K562 (cell line): ENCODE results near the gene MACROD2. TPM values are rescaled to one million over a fixed set of nuclear protein-coding genes. Genes with fewer than 3 reads are reported as not detected.

Source experiments
- ATAC-seq: fragments of 200-7000 bp; cut with Tn5 transposase; 3 replicates; pipeline ENCODE4 v1.9.1; 2020; ENCODE audit warnings: moderate library complexity
- BruUV-seq: library from RNA; stranded (reverse); fragments of 400-500 nt; replicated peaks from 2 replicates; lab custom pipeline; 2021; lab: Mats Ljungman, UMichigan
- CTCF ChIA-PET: fragments of 300-600 bp; formaldehyde crosslinking; extraction: SDS; loops from one replicate; lab custom pipeline; 2021; ENCODE audit warnings: low intra/inter-chr PET ratio; lab: Yijun Ruan, JAX
- POLR2A ChIA-PET: fragments of 300-600, 350-650 bp; sonication (Branson Sonifier 250); formaldehyde crosslinking; extraction: SDS; loops from one replicate; lab custom pipeline; 2021; ENCODE audit warnings: antibody characterized with exemption, inconsistent platforms; lab: Yijun Ruan, JAX
- DNase-seq, 4 experiments: peaks; one replicate each; pipeline versions ENCODE4 v3.0.0 to v3.0.0-alpha.2; 2011 to 2018; ENCODE audit warnings: low spot score in 3 of 4, mixed read lengths in 3 of 4; ENCODE audit errors: extremely low read depth in 1 of 4
- FAIRE-seq: peaks from 2 replicates; lab custom pipeline; 2011; peaks lifted over from hg19 to GRCh38; lab: Jason Lieb, UNC
- H2AFZ ChIP-seq: 2 replicates; pipeline ENCODE4 v1.6.0; 2011; ENCODE audit warnings: low read depth, low read length, control low read depth, inconsistent platforms
- H3K27ac ChIP-seq: fragments of 200-600 bp; 3 replicates; pipeline ENCODE4 v1.8.0; 2011; ENCODE audit warnings: low read depth, mild to moderate bottlenecking, control low read depth, inconsistent platforms, low read length, moderate library complexity, mixed read lengths; ENCODE audit errors: extremely low read depth
- H3K27me3 ChIP-seq, 2 experiments: fragments of 300-600 bp in 1 of 2; 2 replicates in 1 of 2; 3 replicates in 1 of 2; pipeline versions ENCODE4 v1.6.0 to v1.8.0; 2011; ENCODE audit warnings: inconsistent platforms in 2 of 2, low read length in 2 of 2, mild to moderate bottlenecking in 1 of 2, mixed read lengths in 1 of 2, moderate library complexity in 1 of 2; ENCODE audit not compliant: control insufficient read depth in 2 of 2, insufficient read depth in 2 of 2
- H3K36me3 ChIP-seq: fragments of 300-600 bp; 3 replicates; pipeline ENCODE4 v1.8.0; 2011; ENCODE audit warnings: mild to moderate bottlenecking, low read length, inconsistent platforms; ENCODE audit not compliant: control insufficient read depth, insufficient read depth
- H3K4me1 ChIP-seq, 2 experiments: fragments of 200-600 bp in 1 of 2; replicated peaks in 1 of 2; 2 replicates in 1 of 2; 3 replicates in 1 of 2; pipeline versions ENCODE4 v1.5.1 to v1.8.0; 2011; ENCODE audit warnings: inconsistent platforms in 2 of 2, low read length in 2 of 2, mild to moderate bottlenecking in 1 of 2, mixed read lengths in 1 of 2, moderate library complexity in 1 of 2; ENCODE audit not compliant: control insufficient read depth in 2 of 2, insufficient read depth in 2 of 2
- H3K4me2 ChIP-seq: 2 replicates; pipeline ENCODE4 v1.6.1; 2011; ENCODE audit warnings: low read length, control low read depth, inconsistent platforms, mixed read lengths; ENCODE audit not compliant: insufficient read depth
- H3K4me3 ChIP-seq: fragments of 200-600 bp; sonication (generic), shearing (Covaris generic); 2 replicates; pipeline ENCODE4 v1.5.1; 2016; ENCODE audit warnings: control low read depth, inconsistent platforms
- H3K79me2 ChIP-seq: fragments of 200-600 bp; 3 replicates; pipeline ENCODE4 v1.8.0; 2011; ENCODE audit warnings: low read length, inconsistent platforms; ENCODE audit not compliant: control insufficient read depth, insufficient read depth
- H3K9ac ChIP-seq, 2 experiments: 2 replicates each; pipeline versions ENCODE4 v1.6.0 to v1.6.1; 2011; ENCODE audit warnings: low read depth in 2 of 2, low read length in 2 of 2, control low read depth in 1 of 2, inconsistent platforms in 1 of 2, mild to moderate bottlenecking in 1 of 2, mixed read lengths in 1 of 2; ENCODE audit not compliant: insufficient read depth in 1 of 2
- H3K9me1 ChIP-seq: one replicate; pipeline ENCODE4 v1.6.0; 2011; ENCODE audit warnings: inconsistent platforms, mild to moderate bottlenecking, low read length, moderate library complexity; ENCODE audit not compliant: control insufficient read depth, insufficient read depth
- H3K9me3 ChIP-seq: replicated peaks from 2 replicates; pipeline ENCODE4 v1.5.1; 2011; ENCODE audit warnings: low read depth, low read length, inconsistent platforms; ENCODE audit not compliant: control insufficient read depth, insufficient read depth
- H4K20me1 ChIP-seq: replicated peaks from 2 replicates; pipeline ENCODE4 v1.6.1; 2011; ENCODE audit warnings: low read length, inconsistent platforms, mixed read lengths; ENCODE audit not compliant: control insufficient read depth, insufficient read depth
- ADNP ChIP-seq: fragments of 200-800 bp; sonication (Bioruptor generic); IDR thresholded peaks from 2 replicates; pipeline ENCODE4 v1.6.1; 2016; ENCODE audit warnings: missing genetic modification characterization, missing compliant biosample characterization
- HCFC1 ChIP-seq: IDR thresholded peaks from 2 replicates; pipeline ENCODE4 v1.6.1; 2012; ENCODE audit warnings: low read depth, low read length, improper control_type of control experiment
- HMGN3 ChIP-seq: IDR thresholded peaks from 2 replicates; pipeline ENCODE4 v1.6.1; 2011; ENCODE audit warnings: borderline replicate concordance, low read depth, mild to moderate bottlenecking, mixed read lengths, low read length; ENCODE audit not compliant: insufficient read length; ENCODE audit errors: extremely low read depth
- KAT8 ChIP-seq: fragments of 450-650 bp; IDR thresholded peaks from 2 replicates; pipeline ENCODE4 v1.6.1; 2016; ENCODE audit warnings: low read depth, mild to moderate bottlenecking
- MBD2 ChIP-seq: sonication (generic); IDR thresholded peaks from 2 replicates; pipeline ENCODE4 v1.6.1; 2016; ENCODE audit warnings: low read depth, borderline replicate concordance
- RFX7 ChIP-seq: fragments of 250-450 bp; sonication (Bioruptor Pico); IDR thresholded peaks from 2 replicates; pipeline ENCODE4 v1.5.1; 2021; ENCODE audit warnings: mild to moderate bottlenecking
- ZC3H11A ChIP-seq: IDR thresholded peaks from 2 replicates; pipeline ENCODE4 v1.6.1; 2012; ENCODE audit warnings: low read depth, low read length, improper control_type of control experiment
- WGBS: fragments of 100-300 bp; shearing (Covaris generic); methylation state at CpG from one replicate; pipeline ENCODE4 v1.1.6; 2016; ENCODE audit warnings: low coverage, mixed read lengths; ENCODE audit not compliant: insufficient coverage; ENCODE audit errors: missing lambda C conversion rate; 5-methylcytosine and 5-hydroxymethylcytosine counted together
- in situ Hi-C: fragments of 300-500 bp; cut with MboI; formaldehyde crosslinking; loops from 4 replicates; pipeline ENCODE4 v1.15.0; 2018; ENCODE audit warnings: inconsistent platforms, mixed read lengths
- intact Hi-C: fragments of 100-400 bp; cut with micrococcal nuclease; formaldehyde crosslinking; loops from 2 replicates; pipeline ENCODE4 v1.14.2; 2022
- polyA plus RNA-seq, 8 experiments: library from polyadenylated mRNA; depleted of rRNA in 4 of 8; stranded (reverse) in 5 of 8; unstranded in 3 of 8; fragments of >200 nt; fragmentation: Nextera tagmentation in 2 of 8; fragmentation: Illumina TruSeq in 1 of 8; extraction: Ambion mirVana in 2 of 8; extraction: Trizol in 1 of 8; gene quantifications; 2 replicates each; pipeline versions ENCODE4 v1.2.1 to v1.2.3, GENCODE V29; 2011 to 2014; ENCODE audit warnings: inconsistent platforms in 1 of 8, missing spikeins in 1 of 8
- total RNA-seq, 7 experiments: library from RNA; depleted of rRNA in 6 of 7; stranded (reverse); fragments of >200 nt in 6 of 7; fragmentation: Illumina TruSeq in 2 of 7; extraction: Trizol in 2 of 7; gene quantifications; 2 replicates each; pipeline versions ENCODE4 v1.2.1 to v1.2.3, GENCODE V29; 2011 to 2021; ENCODE audit warnings: low replicate concordance in 1 of 7
- TF ChIP-seq, protein P1 (sequence below): fragments of 450-650 bp; formaldehyde crosslinking; IDR thresholded peaks from 2 replicates; pipeline ENCODE4 v1.4.0; 2020; ENCODE audit warnings: mild to moderate bottlenecking

MACROD2 gene
- total and polyA plus RNA-seq, 9 of the 15 experiments (the other 6 are each of a cell fraction or from before 2014, with no cell fraction given) = not detected

DNA sequence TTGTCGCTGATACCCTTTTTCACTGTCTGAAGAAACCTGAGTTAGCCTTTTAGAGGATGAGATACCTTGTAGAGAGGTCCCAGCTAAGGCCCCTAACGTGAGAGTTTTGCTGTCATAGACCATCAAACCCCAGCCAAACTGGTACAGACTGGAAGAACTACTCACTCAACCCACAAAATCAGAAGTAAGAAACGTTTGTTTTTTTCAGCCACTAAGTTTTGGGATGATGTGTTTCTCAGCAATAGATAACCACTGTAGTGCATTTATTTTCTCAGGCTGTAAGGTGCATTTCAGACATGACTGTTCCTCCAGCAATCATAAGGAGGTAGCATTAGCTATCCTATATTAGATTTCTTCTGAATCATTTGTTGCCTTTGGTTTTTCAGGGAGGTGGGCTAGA is 749.4 kb downstream of the MACROD2 start:
- Histone ChIP-seq H3K4me3 (no peak overlapping the region), H3K27ac (no peak overlapping the region), H3K9me3 (no peaks in the 10 kb centered on the region), H4K20me1 (no peaks in the 10 kb centered on the region), H3K36me3 (no peaks in the 10 kb centered on the region), H3K4me2 (no peak overlapping the region), H2AFZ (no peak overlapping the region), H3K9me1 (no peaks in the 10 kb centered on the region), H3K4me1 (no peaks in the 10 kb centered on the region), H3K79me2 (no peaks in the 10 kb centered on the region), H3K9ac (no peak overlapping the region), H3K27me3 (no peaks in the 10 kb centered on the region)
- no peak for TF ChIP-seq HMGN3
- TF ChIP-seq MBD2 = no peak
- no peak for TF ChIP-seq RFX7
- no peak for TF ChIP-seq HCFC1
- TF ChIP-seq KAT8 = no peak
- TF ChIP-seq ZC3H11A = no peak
- TF ChIP-seq, protein P1, sequence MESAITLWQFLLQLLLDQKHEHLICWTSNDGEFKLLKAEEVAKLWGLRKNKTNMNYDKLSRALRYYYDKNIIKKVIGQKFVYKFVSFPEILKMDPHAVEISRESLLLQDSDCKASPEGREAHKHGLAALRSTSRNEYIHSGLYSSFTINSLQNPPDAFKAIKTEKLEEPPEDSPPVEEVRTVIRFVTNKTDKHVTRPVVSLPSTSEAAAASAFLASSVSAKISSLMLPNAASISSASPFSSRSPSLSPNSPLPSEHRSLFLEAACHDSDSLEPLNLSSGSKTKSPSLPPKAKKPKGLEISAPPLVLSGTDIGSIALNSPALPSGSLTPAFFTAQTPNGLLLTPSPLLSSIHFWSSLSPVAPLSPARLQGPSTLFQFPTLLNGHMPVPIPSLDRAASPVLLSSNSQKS (CRISPR knock-in tag) = no peak
- no peak for TF ChIP-seq ADNP
- FAIRE-seq (no peak), ATAC-seq (no peak), DNase-seq (no peak)
- in situ Hi-C loops (no loop called here), intact Hi-C loops (no loop called here)
- 0% methylated on average over 3 of the region's 3 CpGs for WGBS
- no TSS peak for BruUV-seq
- CTCF ChIA-PET = no interaction called here
- POLR2A ChIA-PET = no interaction called here
